Chondrocyte (in vitro differentiated cells): Measurements from ENCODE around the gene FAM228B. TPM values are rescaled to one million over a fixed set of nuclear protein-coding genes. Genes with fewer than 3 reads are reported as not detected.

ENCODE experiments used
- DNase-seq: peaks from one replicate; pipeline ENCODE4 v3.0.0; 2021; ENCODE audit warnings: mixed read lengths, low spot score
- H3K27ac Mint-ChIP-seq: one replicate; pipeline ENCODE4 v1.8.0; 2021; ENCODE audit warnings: mild to moderate bottlenecking, moderate library complexity, mixed read lengths; ENCODE audit not compliant: unreplicated experiment
- H3K27me3 Mint-ChIP-seq: 2 replicates; pipeline ENCODE4 v1.8.0; 2021; ENCODE audit warnings: low read depth, mixed read lengths
- H3K36me3 Mint-ChIP-seq: 2 replicates; pipeline ENCODE4 v1.8.0; 2021; ENCODE audit warnings: low read depth, mixed read lengths
- H3K4me1 Mint-ChIP-seq: 2 replicates; pipeline ENCODE4 v1.8.0; 2021; ENCODE audit warnings: low read depth, mild to moderate bottlenecking, mixed read lengths
- H3K4me3 Mint-ChIP-seq: one replicate; pipeline ENCODE4 v1.8.0; 2021; ENCODE audit warnings: mild to moderate bottlenecking, moderate library complexity, mixed read lengths; ENCODE audit not compliant: unreplicated experiment
- H3K9me3 Mint-ChIP-seq: 2 replicates; pipeline ENCODE4 v1.8.0; 2021; ENCODE audit warnings: low read depth, mixed read lengths
- total RNA-seq: library from RNA; stranded (reverse); gene quantifications from 3 replicates; pipeline ENCODE4 v1.2.1, GENCODE V29; 2021
- TF ChIP-seq, protein P1 (sequence below): fragments of 200-600 bp; sonication (generic); IDR thresholded peaks from 2 replicates; pipeline ENCODE4 v1.5.0; 2021; ENCODE audit warnings: antibody characterized with exemption, mild to moderate bottlenecking, moderate library complexity

The FAM228B gene
- total RNA-seq, 1 donor from 2014 or later, result 15.8 TPM

DNA sequence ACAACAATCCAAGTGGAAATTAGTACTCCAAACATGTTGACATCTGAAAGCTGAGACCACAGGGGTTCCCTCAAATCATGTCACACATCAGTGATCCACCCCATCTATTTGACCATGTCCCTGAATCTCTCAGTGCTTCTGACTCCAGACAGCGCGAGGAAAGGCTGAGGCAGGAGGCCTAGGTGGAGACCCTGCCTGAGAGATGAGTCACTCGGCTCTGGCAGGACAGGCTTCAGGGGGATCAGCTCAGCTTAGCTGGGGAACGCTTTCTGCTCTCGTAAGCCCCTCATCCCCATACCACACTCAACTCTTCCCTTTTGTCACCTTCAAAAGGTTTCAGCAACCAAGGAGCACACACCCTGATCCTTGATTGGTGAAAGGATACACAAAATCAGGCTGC is 45.8 kb downstream of the FAM228B start:
- no peaks in the 10 kb centered on the region for H3K4me1 Mint-ChIP-seq

DNA sequence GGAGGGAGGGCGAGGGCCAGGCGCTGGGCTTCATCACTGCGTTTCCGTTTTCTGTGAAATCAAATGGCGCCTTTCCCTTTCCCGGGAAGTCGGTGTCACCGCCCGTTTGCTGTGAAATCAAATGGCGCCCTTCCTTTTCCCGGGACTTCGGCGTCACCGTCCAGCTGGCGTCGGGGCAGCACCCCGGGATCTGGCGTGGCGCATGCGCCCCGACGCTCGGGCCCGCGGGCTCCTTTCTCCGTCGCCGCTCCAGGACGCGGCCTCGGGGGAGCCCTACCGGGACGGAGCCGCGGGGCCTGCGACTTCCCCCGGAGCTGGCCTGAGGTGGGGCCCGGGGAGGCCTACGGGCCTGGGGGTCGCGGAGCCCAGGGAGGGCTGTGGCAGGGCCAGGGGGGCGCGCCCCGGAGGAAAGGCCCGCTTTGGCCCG is 51.6 kb downstream of the FAM228B start, which contains the start of gene FAM228A:
TSS of gene FAM228A (plus strand) at position 203 of the 427 bp plus-strand sequence. CDS start 428 bp downstream, outside the sequence.
- H3K27ac Mint-ChIP-seq, result no peak within 1 kb of the TSS
- no peaks in the 10 kb centered on the region for H3K4me1 Mint-ChIP-seq
- H3K9me3 Mint-ChIP-seq, result peaks cover 4% of the 10 kb centered on the region
- no peak within 1 kb of the TSS for H3K4me3 Mint-ChIP-seq
- no peaks in the 10 kb centered on the region for H3K27me3 Mint-ChIP-seq
- DNase-seq, result no peak
- H3K36me3 Mint-ChIP-seq, result peaks cover 2% of the 10 kb centered on the region
- TF ChIP-seq, protein P1, sequence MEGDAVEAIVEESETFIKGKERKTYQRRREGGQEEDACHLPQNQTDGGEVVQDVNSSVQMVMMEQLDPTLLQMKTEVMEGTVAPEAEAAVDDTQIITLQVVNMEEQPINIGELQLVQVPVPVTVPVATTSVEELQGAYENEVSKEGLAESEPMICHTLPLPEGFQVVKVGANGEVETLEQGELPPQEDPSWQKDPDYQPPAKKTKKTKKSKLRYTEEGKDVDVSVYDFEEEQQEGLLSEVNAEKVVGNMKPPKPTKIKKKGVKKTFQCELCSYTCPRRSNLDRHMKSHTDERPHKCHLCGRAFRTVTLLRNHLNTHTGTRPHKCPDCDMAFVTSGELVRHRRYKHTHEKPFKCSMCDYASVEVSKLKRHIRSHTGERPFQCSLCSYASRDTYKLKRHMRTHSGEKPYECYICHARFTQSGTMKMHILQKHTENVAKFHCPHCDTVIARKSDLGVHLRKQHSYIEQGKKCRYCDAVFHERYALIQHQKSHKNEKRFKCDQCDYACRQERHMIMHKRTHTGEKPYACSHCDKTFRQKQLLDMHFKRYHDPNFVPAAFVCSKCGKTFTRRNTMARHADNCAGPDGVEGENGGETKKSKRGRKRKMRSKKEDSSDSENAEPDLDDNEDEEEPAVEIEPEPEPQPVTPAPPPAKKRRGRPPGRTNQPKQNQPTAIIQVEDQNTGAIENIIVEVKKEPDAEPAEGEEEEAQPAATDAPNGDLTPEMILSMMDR, result no peak

More for the DNA sequence above, 45.8 kb downstream of the FAM228B start:
- Mint-ChIP-seq H3K27ac (no peak overlapping the region), H3K9me3 (peaks cover 3% of the 10 kb centered on the region), H3K27me3 (no peaks in the 10 kb centered on the region), H3K4me3 (no peak overlapping the region), H3K36me3 (peaks cover 3% of the 10 kb centered on the region)
- TF ChIP-seq, protein P1, result no peak
- DNase-seq, result no peak

GRCh38 chr2:24175631-24176187 is 52.4 kb downstream of the FAM228B start:
- TF ChIP-seq, protein P1, result no peak

DNA sequence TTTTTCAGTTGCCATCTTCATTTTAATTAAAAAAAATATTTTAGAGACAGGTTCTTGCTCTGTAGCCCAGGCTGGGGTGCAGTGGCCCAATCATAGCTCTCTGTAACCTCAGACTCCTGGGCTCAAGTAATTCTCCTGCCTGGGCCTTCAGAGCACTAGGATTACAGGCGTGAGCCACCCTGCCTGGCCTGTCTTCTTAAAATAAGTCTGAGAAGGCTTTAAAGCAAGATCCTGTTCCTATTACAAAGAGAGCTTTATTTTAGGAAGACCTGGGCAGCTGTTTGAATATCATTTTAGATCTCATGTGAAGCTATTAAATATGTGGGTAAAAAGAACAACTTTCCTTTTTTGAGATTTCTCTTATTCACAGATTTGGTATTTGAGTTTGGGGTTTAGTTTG is 53.1 kb downstream of the FAM228B start:
- Mint-ChIP-seq H3K9me3 (peaks cover 4% of the 10 kb centered on the region), H3K27ac (no peak overlapping the region), H3K36me3 (peaks cover 2% of the 10 kb centered on the region), H3K4me1 (no peaks in the 10 kb centered on the region), H3K27me3 (no peaks in the 10 kb centered on the region), H3K4me3 (no peak overlapping the region)
- TF ChIP-seq, protein P1, result no peak
- no peak for DNase-seq

More at GRCh38 chr2:24175631-24176187, 52.4 kb downstream of the FAM228B start:
- DNase-seq, result no peak
- Mint-ChIP-seq H3K36me3 (peaks cover 2% of the 10 kb centered on the region), H3K9me3 (peaks cover 4% of the 10 kb centered on the region), H3K27me3 (no peaks in the 10 kb centered on the region), H3K4me1 (no peaks in the 10 kb centered on the region), H3K27ac (no peak overlapping the region), H3K4me3 (no peak overlapping the region)

- TF ChIP-seq, protein P1, result no peak
- no peaks in the 10 kb centered on the region for H3K27me3 Mint-ChIP-seq
Measured at GRCh38 chr2:24179683-24180082, 56.4 kb downstream of the FAM228B start.

More at GRCh38 chr2:24179683-24180082, 56.4 kb downstream of the FAM228B start:
- no peaks in the 10 kb centered on the region for H3K9me3 Mint-ChIP-seq
- H3K36me3 Mint-ChIP-seq, result no peaks in the 10 kb centered on the region
- H3K4me1 Mint-ChIP-seq, result no peaks in the 10 kb centered on the region
- H3K27ac Mint-ChIP-seq, result no peak overlapping the region
- H3K4me3 Mint-ChIP-seq, result no peak overlapping the region
- no peak for DNase-seq
